Gastrocnemius medialis (tissue), 4 donors: ENCODE results near the gene SNAP25.

Experiments
- POLR2A ChIP-seq, 2 donors: fragments of 450-650 bp; IDR thresholded peaks; one replicate each; pipeline ENCODE4 v1.6.1; 2017; ENCODE audit warnings: antibody characterized with exemption in 2 of 2, mild to moderate bottlenecking in 2 of 2, moderate library complexity in 2 of 2
- TF ChIP-seq, protein P1 (sequence below), 5 experiments: fragments of 450-650 bp in 3 of 5; fragments of 200-600 bp in 2 of 5; sonication (generic) in 2 of 5; IDR thresholded peaks in 4 of 5; conservative IDR thresholded peaks in 1 of 5; 1 replicate in 4 of 5; 2 replicates in 1 of 5; pipeline ENCODE4 v1.5.1; 2016 to 2019; ENCODE audit warnings: antibody characterized with exemption in 5 of 5, mild to moderate bottlenecking in 3 of 5, moderate library complexity in 3 of 5

DNA sequence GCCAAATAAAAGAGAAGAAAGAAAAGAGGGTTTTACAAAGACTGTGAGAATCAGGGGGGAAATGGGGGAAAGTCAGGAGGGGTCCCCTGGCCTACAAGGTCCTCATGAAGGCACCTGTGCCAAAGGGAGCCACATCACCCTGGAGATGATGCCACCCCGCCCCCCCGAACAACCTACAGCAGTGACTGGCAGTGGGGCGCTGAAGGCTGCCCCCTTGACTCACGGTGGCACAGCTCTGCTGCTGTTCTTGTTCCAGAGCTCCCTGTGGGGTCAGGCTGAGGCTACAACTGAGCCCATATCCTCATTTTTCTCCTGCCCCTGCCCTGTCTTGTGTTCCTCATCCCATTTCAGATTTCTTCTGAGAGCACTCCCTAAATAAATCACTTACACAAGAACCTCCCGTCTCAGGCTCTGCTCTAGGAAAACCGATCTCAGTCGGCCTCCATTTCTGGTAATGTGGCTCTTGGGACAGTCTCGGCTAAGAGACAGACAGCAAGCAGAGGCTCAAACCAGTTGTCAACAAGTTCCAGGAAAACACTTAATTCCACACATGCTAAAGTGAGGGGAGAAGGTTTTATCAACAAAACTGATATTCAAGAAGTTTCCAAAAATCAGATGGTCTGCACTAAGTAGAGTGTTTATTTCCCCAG, 105.7 kb downstream of the SNAP25 start:
- TF ChIP-seq, protein P1, sequence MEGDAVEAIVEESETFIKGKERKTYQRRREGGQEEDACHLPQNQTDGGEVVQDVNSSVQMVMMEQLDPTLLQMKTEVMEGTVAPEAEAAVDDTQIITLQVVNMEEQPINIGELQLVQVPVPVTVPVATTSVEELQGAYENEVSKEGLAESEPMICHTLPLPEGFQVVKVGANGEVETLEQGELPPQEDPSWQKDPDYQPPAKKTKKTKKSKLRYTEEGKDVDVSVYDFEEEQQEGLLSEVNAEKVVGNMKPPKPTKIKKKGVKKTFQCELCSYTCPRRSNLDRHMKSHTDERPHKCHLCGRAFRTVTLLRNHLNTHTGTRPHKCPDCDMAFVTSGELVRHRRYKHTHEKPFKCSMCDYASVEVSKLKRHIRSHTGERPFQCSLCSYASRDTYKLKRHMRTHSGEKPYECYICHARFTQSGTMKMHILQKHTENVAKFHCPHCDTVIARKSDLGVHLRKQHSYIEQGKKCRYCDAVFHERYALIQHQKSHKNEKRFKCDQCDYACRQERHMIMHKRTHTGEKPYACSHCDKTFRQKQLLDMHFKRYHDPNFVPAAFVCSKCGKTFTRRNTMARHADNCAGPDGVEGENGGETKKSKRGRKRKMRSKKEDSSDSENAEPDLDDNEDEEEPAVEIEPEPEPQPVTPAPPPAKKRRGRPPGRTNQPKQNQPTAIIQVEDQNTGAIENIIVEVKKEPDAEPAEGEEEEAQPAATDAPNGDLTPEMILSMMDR (IDR thresholded peaks at IDR 0.05 in 4 of 5, conservative IDR thresholded peaks at IDR 0.05 in 1 of 5) = no peak
- TF ChIP-seq POLR2A (IDR thresholded peaks at IDR 0.05) = no peak
